NCI-H524 (cell line): Measurements from ENCODE around the gene NUP214.
A peak's percentile ranks its signal among the peaks of the same experiment; 100 is the strongest.
"Not testable (repeated sequence)": the region's sequence is repeated elsewhere in the genome, so short reads cannot be mapped to it uniquely, and the experiment has no call there.

Experiments used
- DNase-seq, 2 experiments: peaks; one replicate each; lab custom pipeline; 2025; lab: John Stamatoyannopoulos, UW

NUP214 gene

DNA sequence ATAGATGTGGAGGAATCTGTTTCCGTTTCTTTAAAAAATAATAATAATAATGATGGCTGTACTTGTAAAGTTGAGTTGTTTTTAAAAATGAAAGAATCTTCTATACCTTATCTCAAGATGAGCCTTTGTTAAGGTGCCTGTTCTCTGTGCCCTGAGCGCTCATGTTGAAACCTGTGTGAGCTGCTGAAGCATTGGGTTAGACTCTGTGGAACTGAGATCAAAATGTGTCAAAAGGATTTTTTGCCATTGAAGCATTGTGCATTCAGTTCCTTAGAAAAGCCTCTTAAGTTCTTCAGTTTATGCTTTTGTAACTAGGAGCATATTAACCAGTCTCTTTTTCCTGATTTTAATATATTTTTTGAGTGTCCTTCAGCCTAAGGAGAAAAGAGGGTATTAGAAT, 67.7 kb downstream of the NUP214 start:
- DNase-seq = no peak

DNA sequence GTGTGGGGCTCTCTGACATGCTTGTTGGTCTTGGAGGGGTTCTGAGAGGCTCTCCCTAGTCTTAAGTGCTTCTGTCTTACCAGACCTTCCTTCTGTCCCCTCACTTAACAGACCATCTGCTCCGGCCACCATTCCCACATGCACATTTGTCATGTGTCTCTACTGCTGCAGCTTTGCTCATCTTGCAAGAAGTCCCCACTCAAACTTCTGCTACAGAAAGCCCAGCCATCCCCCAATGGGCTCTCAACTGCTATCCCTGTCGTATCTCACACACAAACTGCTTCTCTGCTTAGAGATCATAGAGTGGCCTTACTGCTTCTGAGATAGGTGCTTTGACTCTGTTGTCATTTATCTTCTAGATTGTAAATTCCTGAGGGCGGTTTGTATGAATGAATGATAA, 69.4 kb downstream of the NUP214 start:
- DNase-seq = peak; percentile 99

DNA sequence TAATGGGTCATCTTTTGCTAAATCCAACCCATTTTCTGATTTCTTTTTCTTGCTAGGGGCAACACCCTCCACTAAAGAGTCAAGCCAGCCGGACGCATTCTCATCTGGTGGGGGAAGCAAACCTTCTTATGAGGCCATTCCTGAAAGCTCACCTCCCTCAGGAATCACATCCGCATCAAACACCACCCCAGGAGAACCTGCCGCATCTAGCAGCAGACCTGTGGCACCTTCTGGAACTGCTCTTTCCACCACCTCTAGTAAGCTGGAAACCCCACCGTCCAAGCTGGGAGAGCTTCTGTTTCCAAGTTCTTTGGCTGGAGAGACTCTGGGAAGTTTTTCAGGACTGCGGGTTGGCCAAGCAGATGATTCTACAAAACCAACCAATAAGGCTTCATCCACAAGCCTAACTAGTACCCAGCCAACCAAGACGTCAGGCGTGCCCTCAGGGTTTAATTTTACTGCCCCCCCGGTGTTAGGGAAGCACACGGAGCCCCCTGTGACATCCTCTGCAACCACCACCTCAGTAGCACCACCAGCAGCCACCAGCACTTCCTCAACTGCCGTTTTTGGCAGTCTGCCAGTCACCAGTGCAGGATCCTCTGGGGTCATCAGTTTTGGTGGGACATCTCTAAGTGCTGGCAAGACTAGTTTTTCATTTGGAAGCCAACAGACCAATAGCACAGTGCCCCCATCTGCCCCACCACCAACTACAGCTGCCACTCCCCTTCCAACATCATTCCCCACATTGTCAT, 72.0 kb downstream of the NUP214 start:
- no peak for DNase-seq

DNA sequence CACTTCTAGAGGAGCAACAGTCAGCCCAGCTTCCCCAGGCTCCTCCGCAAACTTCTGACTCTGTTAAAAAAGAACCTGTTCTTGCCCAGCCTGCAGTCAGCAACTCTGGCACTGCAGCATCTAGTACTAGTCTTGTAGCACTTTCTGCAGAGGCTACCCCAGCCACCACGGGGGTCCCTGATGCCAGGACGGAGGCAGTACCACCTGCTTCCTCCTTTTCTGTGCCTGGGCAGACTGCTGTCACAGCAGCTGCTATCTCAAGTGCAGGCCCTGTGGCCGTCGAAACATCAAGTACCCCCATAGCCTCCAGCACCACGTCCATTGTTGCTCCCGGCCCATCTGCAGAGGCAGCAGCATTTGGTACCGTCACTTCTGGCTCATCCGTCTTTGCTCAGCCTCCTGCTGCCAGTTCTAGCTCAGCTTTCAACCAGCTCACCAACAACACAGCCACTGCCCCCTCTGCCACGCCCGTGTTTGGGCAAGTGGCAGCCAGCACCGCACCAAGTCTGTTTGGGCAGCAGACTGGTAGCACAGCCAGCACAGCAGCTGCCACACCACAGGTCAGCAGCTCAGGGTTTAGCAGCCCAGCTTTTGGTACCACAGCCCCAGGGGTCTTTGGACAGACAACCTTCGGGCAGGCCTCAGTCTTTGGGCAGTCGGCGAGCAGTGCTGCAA, 72.8 kb downstream of the NUP214 start:
- DNase-seq = peak; percentile 93 to 97

DNA sequence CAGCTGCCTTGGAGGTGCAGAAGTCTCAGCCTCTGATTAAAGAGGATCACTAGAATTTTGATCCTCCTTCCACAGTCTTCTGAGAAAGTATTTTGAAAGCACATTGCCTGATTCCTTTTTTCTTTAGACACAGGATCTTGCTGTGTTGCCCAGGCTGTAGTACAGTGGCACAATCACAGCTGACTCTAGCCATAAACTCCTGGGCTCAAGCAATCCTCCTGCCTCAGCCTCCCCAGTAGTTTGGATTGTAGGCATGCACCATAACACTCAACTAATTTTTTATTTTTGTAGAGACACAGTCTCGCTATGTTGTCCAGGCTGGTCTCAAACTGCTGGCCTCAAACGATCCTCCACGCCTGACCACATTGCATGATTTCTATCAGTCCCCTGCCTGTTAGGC, 76.5 kb downstream of the NUP214 start:
- DNase-seq = no peak

DNA sequence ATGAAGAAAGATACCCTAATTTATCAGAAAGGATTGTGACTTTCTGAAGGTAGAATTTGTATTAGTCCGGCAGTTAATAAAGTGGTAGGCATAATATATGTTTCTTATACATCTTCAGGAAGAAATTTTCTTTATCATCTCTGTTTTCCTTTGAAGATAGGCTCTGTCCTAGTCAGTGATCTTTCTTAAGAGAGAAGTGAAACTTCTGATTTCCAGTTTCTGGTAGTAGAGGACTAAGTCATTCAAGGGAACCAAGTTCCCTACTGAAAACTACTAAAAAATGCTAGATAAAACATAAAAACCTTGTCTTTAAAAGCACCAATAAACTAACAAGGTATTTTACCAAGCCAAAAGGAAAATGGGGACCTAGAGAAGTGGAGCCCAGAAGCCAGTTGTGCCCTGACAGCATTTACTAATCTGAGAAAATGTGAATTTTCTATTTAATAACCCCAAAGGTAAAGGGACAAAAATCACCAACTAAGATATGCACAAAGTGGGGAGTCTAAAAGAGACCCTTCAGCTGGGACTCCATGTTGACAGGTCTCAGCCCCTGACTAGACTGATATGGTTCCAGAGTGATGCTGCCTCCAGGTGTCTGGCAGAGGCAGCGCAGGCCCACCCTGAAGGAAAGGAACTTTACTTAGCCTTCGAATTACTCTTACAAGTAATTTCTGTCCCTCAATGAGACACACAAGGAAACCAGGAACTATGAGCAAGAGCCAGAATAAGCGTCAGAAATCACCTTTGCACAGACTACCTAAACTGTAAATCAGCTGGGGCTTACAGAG, 78.2 kb downstream of the NUP214 start:
- DNase-seq = peak in 1 of 2 experiments; percentile 33

DNA sequence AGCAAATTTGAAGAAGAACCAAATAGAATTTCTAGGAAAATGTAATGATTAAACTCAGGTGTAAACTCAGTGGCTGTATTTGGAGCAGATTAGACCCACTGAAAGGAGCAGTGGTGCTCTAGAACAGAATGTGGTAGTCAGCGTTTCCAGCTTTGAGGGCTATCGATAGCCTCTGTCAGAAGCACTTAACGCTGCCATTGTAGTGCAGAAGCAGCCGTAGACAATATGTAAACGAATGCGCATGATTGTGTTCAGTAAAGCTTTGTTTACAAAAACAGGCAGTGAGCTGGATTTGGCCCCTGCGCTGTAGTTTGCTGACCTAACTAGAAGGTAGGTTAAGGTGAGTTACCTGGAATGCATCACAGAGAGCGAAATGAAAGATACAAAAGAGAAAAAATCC, 78.9 kb downstream of the NUP214 start:
- DNase-seq = no peak

DNA sequence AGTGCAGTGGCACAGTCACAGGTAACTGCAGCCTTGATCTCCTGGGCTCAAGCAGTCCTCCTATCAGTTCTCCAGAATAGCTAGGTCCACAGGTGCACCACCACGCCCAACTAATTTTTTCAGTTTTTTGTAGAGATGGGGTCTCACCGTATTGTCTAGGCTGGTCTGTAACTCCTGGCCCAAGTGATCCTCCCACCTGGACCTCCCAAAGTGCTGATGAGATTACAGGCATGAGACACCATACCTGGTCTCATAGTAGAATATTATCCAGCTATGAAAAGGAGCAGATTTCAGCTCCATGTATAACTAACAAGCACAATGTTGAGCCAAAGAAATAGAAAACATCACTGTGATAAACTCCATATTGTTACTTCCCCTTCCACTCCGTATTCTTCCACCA, 81.1 kb downstream of the NUP214 start:
- no peak for DNase-seq

DNA sequence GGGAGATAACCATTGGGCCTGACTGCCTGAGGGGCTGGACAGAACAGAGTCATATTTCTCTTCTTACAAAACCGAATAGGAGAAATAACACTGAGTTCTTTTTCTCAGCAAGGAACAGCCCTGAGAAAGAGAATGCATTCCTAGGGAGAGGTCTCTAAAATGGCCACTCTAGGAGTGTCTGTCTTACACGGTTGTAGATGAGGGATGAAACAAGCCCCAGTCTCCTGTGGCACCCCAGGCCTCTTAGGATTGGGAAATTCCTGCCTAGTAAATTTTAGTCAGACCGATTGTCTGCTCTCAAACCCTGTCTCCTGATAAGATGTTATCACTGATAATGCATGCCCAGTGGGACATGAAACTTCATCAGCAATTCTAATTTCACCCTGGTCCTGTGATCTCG, 86.5 kb downstream of the NUP214 start:
- not testable (repeated sequence) for DNase-seq

DNA sequence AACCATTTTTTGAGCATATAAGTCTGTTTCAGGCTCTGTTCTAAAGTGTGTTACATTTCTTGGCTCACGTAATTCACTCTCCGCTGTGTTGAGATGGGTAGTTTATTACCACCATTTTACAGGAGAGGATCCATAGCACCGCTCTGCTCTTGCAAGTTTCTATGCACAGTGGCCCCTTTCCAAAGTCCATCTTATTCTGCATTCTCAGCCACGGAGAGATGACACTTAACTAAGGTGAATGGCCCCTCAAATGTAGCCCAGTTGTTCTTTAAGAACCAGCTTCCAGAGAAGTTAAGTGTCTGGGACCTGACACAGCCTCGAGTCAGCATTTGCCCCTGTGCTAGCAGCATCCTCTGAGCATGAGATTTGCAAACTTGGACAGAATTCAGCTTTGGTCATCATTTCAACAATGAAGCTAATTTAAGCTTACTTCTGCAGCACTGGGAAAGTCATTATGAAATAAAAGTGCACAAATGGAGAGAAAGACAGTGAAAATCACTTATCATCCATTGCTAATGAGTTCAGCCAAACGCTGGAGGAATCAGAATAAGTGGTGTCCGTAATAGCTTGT, 89.0 kb downstream of the NUP214 start:
- no peak for DNase-seq

DNA sequence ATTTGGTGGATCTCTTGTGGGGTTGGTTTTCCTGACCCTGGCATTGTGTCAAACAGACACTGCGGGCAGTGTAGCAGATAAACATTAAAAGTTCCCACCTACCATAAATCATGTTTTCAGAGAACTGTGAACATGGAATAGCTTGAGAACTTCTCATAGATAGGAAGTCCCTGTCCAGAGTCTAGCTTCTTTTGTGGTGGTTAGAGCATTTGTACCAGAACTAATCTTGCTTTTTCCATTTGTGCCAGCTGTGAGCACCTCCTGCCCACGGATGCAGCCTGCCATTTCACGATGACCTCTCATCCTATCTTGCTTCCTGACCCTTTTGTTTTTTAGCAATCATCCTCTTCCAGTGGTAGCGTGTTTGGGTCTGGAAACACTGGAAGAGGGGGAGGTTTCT, 89.5 kb downstream of the NUP214 start:
- DNase-seq = no peak

DNA sequence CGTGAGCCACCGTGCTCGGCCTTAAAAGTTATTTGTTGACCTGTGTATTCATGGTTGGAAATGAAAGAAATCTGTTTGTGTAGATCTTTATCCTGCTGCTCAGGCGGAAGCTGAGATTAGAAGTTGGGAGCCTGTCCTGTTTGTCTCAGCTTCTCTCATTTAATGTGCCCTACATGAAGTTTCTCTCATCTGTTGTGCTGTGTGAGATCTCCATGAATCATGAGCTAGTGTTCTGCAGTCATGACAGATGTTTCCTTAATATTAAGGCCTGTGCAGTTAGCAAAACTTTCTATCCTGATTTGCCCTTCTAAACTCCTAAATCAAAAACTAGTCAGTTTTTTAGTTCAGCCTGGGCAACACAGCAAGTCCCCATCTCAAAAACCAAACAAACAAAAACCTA, 91.4 kb downstream of the NUP214 start:
- DNase-seq = no peak

DNA sequence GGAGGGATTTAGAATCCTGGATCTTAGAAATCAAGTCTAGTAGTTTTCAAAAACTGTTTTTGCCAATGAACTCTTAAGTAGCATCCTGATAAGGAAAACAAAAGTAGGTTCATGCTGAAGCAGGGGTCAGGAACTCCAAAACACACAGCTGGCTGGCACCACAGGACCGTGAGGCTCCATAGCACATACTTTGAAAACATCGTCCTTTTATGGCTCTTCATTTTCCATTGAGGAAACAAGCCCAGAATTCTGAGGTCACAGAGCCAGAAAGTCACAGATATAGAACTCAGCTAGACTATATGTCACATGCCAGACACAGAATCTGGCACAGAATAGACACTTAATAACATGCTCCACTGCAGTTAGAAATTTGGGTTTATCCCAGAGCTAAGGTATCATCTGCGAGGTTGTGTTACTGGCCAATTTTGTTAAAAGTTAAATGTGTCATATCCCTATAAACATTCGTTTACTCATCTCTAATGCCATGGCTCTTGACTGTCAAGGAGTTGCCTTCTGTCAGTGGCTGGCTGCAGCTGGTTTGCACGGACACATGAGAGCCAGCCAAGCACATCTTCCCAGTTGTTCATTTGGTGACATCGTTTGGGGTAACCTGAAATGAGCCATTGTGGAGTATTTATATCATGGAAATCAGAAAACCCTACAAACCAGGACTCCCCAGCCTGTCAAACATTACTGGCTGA, 92.1 kb downstream of the NUP214 start:
- DNase-seq = peak; percentile 17 to 39

DNA sequence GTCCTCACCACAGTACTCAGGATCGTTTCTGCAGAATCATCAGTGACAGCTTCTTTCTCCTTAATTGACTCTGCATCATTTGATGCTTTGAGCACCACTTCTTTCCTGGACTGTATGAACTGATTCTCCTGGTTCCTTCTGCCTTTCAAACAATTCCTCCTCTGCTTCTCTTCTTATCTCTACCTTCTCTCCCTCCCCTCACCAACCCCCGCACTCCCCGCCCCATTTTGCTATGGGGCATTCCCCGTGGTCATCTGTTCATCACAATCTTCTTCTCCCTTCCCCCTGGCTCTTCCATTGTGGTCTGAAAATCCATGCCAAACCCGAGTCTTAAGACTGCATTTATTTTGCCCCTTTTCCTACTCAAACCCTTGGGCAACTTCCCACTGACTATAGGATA, 93.0 kb downstream of the NUP214 start:
- DNase-seq = no peak

DNA sequence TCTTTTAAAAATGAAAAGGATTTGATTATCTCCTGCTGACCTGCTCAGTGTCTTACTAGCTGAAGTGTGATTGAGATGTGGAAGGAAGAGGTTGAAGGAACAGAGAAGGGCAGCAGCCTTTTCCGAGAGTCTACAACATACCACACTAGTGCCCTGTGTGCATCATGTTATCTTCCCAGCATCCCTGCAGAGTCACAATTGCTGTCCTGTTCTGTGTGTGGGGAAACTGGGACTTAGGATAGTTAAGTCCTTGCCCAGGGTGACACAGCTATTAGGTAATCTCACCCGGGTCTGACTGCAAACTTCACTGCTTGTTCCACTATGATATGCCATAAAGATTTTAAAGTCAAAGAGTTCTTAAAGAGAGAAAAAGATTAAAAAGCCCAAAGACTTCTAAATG, 95.1 kb downstream of the NUP214 start:
- no peak for DNase-seq

DNA sequence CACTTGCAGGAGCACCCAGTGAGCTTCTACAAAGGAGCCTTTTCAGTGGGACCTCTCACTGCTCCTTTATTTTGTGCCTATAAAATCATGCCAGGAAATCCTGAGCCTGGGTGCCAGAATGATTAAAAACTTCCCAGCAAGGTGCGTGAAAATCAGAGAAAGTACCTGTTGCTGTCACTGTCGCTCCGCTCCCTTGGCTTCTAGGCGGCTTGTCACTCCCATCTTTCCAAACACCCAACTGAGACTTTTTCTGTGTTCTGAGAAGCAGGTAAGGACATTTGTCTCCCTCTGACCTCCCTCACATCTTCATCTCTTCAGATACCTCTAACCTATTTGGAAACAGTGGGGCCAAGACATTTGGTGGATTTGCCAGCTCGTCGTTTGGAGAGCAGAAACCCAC, 97.1 kb downstream of the NUP214 start:
- no peak for DNase-seq

DNA sequence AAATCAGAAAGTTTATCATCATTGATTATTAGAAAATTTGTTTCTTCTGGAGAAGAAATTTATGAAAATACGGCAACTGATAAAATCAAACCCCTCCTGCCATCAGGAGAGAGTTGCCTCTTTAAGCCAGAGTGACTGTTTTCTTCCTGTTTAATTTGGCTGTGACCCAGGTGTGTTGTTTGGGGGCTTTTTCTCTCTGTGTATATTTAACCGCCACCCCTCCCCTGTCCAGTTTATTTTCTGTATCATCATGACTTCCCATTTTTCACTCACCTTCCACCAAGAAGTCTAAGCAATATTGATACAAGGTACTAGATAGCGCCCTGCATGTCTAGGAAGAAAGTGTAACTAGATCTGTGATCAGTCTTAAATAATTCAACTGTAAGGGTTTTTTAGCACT, 100.8 kb downstream of the NUP214 start:
- DNase-seq = no peak

DNA sequence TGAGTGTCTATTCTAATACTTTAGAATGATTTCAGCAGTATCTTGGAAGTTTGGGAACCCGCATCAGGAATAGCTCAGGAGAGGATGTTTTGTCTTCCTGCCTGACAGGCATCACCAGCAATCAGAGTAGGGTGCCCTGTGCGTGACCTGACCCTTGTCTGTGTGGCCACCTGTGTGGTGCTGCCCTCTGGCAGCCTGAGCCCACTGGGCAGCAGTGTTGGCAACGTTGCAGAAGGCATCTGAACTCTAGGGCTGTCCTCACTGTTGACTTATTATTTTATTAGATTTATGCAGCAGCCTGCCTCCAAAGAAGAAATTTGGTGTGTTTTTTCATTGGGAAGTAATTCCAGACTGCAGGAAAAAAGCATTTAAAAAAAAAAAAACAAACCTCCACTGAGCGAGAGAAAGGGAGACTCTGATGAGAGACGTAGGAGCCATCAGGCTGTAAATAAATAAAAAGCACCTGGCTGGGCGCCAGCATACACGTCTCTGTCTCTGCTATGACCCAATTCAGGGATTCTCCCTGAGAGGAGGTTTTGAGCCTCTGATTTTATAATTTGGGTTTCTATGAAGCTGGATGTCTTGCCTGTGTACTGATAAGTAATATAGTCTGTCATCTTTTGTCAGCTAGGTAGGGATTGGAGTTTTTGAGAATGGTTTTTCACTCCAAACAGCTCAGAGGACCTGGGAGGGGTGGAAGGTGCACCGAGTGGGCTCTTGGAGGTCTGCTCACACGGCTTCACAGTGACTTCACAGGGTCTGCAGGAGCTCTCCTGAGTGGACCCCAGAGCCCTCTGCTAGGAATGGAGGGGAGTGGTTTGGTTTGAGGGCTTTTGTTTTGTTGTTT, 101.9 kb downstream of the NUP214 start:
- DNase-seq = no peak

DNA sequence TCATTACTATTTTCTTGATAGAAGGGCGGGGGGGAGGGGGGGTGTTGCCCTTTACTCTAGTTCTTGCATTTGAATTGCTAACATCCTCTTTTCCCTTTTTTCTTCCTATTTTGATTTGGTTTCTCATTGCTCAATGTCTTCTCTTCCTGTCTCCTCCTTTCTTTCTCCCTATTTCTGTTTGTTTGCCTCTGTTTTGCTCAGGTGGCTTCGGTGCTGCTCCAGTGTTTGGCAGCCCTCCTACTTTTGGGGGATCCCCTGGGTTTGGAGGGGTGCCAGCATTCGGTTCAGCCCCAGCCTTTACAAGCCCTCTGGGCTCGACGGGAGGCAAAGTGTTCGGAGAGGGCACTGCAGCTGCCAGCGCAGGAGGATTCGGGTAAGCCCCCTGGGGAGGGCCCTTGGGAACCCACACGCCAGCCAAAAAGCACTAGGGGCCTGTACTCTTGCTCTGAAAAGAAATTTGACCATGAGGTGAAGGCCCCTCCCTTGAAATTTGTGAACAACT, 102.6 kb downstream of the NUP214 start:
- DNase-seq = no peak

DNA sequence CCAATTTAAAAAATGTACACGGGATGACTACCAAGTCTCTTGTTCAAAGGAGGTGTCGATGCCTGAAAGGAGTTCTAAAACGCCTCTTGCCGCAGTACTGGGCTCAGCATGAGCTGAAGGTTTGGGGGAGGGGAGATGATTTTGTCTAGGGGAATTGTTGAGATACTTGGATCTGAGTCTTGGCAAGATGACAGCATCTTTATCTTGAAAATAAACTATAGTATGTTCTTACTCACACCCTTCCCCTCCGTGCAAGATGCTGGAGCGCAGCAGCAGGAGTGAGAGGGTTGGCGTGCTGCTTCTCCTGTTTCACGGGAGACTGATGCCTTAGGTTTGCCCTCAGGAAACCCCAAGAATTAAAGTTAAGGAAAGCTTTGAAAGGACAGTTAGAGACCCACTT, 103.6 kb downstream of the NUP214 start:
- DNase-seq = no peak

DNA sequence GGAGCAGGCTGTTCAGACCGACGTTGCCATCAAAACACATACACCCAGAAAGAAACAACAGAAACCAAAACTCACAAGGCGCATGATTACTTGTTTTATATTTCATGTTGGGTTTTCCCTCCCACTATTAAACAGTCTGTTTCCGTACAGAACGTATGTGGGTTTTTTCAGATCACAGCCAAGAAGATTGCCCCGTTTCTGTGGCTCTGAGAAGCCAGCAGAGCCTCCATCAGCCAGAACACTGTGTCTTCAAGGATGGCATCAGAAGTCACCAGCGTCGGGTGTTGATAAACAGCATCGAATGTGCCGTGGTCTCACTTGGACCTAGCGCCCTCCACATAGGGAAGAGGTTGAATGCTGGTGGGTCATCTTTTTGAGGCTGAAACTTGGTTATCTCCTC, 108.2 kb downstream of the NUP214 start:
- DNase-seq = no peak
